ENCODE data around the gene BNC2. TPM values are rescaled to one million over a fixed set of nuclear protein-coding genes. Genes with fewer than 3 reads are reported as not detected.

Gene BNC2
- total RNA-seq, 1 donor from 2014 or later = 5.4 TPM

GRCh38 chr9:16830806-16831205 is 39.7 kb downstream of the BNC2 start:
- no peak for TF ChIP-seq CTCF (conservative IDR thresholded peaks at IDR 0.05)
- Mint-ChIP-seq H3K36me3 (ENCODE audit: low read depth) (peaks cover 5% of the 10 kb centered on the region), H3K9me3 (peaks cover 5% of the 10 kb centered on the region), H3K27ac (ENCODE audit: unreplicated experiment) (no peak overlapping the region), H3K4me3 (no peak overlapping the region), H3K27me3 (ENCODE audit: low read depth) (peaks cover 51% of the 10 kb centered on the region), H3K4me1 (peaks cover 40% of the 10 kb centered on the region)
- no peak for DNase-seq (ENCODE audit: low read depth, low spot score)

GRCh38 chr9:16828340-16829281 is 41.9 kb downstream of the BNC2 start:
- Mint-ChIP-seq H3K27ac (ENCODE audit: unreplicated experiment) (no peak overlapping the region), H3K9me3 (peaks cover 2% of the 10 kb centered on the region), H3K4me1 (peaks cover 53% of the 10 kb centered on the region), H3K4me3 (peak overlapping the region; percentile 53), H3K27me3 (ENCODE audit: low read depth) (peaks cover 60% of the 10 kb centered on the region), H3K36me3 (ENCODE audit: low read depth) (peaks cover 2% of the 10 kb centered on the region)
- DNase-seq (ENCODE audit: low read depth, low spot score) = peak; percentile 46
- no peak for TF ChIP-seq CTCF (conservative IDR thresholded peaks at IDR 0.05)

- Mint-ChIP-seq H3K27me3 (ENCODE audit: low read depth) (peaks cover 45% of the 10 kb centered on the region), H3K4me1 (peaks cover 48% of the 10 kb centered on the region), H3K4me3 (no peak overlapping the region), H3K9me3 (no peaks in the 10 kb centered on the region), H3K36me3 (ENCODE audit: low read depth) (no peaks in the 10 kb centered on the region), H3K27ac (ENCODE audit: unreplicated experiment) (no peak overlapping the region)
- no peak for TF ChIP-seq CTCF (conservative IDR thresholded peaks at IDR 0.05)
- DNase-seq (ENCODE audit: low read depth, low spot score) = no peak
Observed at GRCh38 chr9:16825971-16826625, 44.4 kb downstream of the BNC2 start.

GRCh38 chr9:16825331-16825725 is 45.1 kb downstream of the BNC2 start:
- no peak for TF ChIP-seq CTCF (conservative IDR thresholded peaks at IDR 0.05)
- H3K4me1 Mint-ChIP-seq = peaks cover 48% of the 10 kb centered on the region
- H3K4me3 Mint-ChIP-seq = no peak overlapping the region
- DNase-seq (ENCODE audit: low read depth, low spot score) = no peak
- no peaks in the 10 kb centered on the region for H3K36me3 Mint-ChIP-seq (ENCODE audit: low read depth)
- no peak overlapping the region for H3K27ac Mint-ChIP-seq (ENCODE audit: unreplicated experiment)
- H3K27me3 Mint-ChIP-seq (ENCODE audit: low read depth) = peaks cover 41% of the 10 kb centered on the region
- H3K9me3 Mint-ChIP-seq = no peaks in the 10 kb centered on the region

GRCh38 chr9:16824545-16825330 is 45.7 kb downstream of the BNC2 start:
- peak; percentile 23 for TF ChIP-seq CTCF (conservative IDR thresholded peaks at IDR 0.05)
- H3K27me3 Mint-ChIP-seq (ENCODE audit: low read depth) = peaks cover 41% of the 10 kb centered on the region
- H3K27ac Mint-ChIP-seq (ENCODE audit: unreplicated experiment) = peak overlapping the region; percentile 79
- no peaks in the 10 kb centered on the region for H3K36me3 Mint-ChIP-seq (ENCODE audit: low read depth)
- DNase-seq (ENCODE audit: low read depth, low spot score) = no peak
- no peak overlapping the region for H3K4me3 Mint-ChIP-seq
- no peaks in the 10 kb centered on the region for H3K9me3 Mint-ChIP-seq
- H3K4me1 Mint-ChIP-seq = peaks cover 48% of the 10 kb centered on the region
